8988T (cell line): Measurements from ENCODE around the gene TMED5.
A peak's percentile ranks its signal among the peaks of the same experiment; 100 is the strongest.
"Not testable (repeated sequence)": the region's sequence is repeated elsewhere in the genome, so short reads cannot be mapped to it uniquely, and the experiment has no call there.

Source experiments
- DNase-seq: peaks from one replicate; pipeline ENCODE4 v3.0.0; 2011

The TMED5 gene

GRCh38 chr1:93179886-93180722, at the start of gene TMED5:
TMED5 (minus strand) TSS chr1:93180413; CDS start chr1:93180242, 171 bp downstream.
- peak; percentile 47 for DNase-seq

- no peak for DNase-seq
Observed at GRCh38 chr1:93223023-93223675, 42.9 kb upstream of the TMED5 start.

- no peak for DNase-seq
Observed at GRCh38 chr1:93221913-93222312, 41.7 kb upstream of the TMED5 start.

GRCh38 chr1:93220716-93221115, 40.5 kb upstream of the TMED5 start:
- not testable (repeated sequence) for DNase-seq

GRCh38 chr1:93219443-93219842, 39.2 kb upstream of the TMED5 start:
- DNase-seq: no peak

- DNase-seq: no peak
Observed at GRCh38 chr1:93215322-93215721, 35.1 kb upstream of the TMED5 start.

GRCh38 chr1:93207211-93207610, 27.0 kb upstream of the TMED5 start:
- DNase-seq: no peak

GRCh38 chr1:93206567-93206954, 26.3 kb upstream of the TMED5 start:
- DNase-seq: no peak

GRCh38 chr1:93205892-93206566, 25.8 kb upstream of the TMED5 start:
- DNase-seq: no peak

- no peak for DNase-seq
Observed at GRCh38 chr1:93200714-93201113, 20.5 kb upstream of the TMED5 start.

GRCh38 chr1:93200086-93200620, 19.9 kb upstream of the TMED5 start:
- no peak for DNase-seq

- DNase-seq: no peak
Observed at GRCh38 chr1:93199150-93199549, 18.9 kb upstream of the TMED5 start.

- no peak for DNase-seq
Observed at GRCh38 chr1:93196591-93196990, 16.4 kb upstream of the TMED5 start.

- no peak for DNase-seq
Observed at GRCh38 chr1:93194231-93194990, 14.2 kb upstream of the TMED5 start.

GRCh38 chr1:93190432-93190831, 10.2 kb upstream of the TMED5 start:
- DNase-seq: no peak

GRCh38 chr1:93186667-93187066, 6.5 kb upstream of the TMED5 start:
- no peak for DNase-seq

GRCh38 chr1:93180723-93181613, 755 bp upstream of the TMED5 start, which contains the start of gene CCDC18:
CCDC18 (plus strand) TSS chr1:93180724; CDS start chr1:93183362, 2,638 bp downstream.
- no peak for DNase-seq

- no peak for DNase-seq
Observed at GRCh38 chr1:93178418-93178817, 1.8 kb downstream of the TMED5 start.

GRCh38 chr1:93177991-93178390, 2.2 kb downstream of the TMED5 start:
- DNase-seq: no peak

GRCh38 chr1:93174638-93175037, 5.6 kb downstream of the TMED5 start:
- DNase-seq: not testable (repeated sequence)

- no peak for DNase-seq
Observed at GRCh38 chr1:93172778-93173177, 7.4 kb downstream of the TMED5 start.
